HEK293 (cell line): ENCODE results near the gene LIX1L.
A peak's percentile ranks its signal among the peaks of the same experiment; 100 is the strongest.

Experiments used
- CTCF ChIA-PET: fragments of 350-600 bp; formaldehyde crosslinking; extraction: SDS; loops from one replicate; lab custom pipeline; 2021; ENCODE audit warnings: antibody characterized with exemption; lab: Yijun Ruan, JAX
- POLR2A ChIA-PET: fragments of 300-600 bp; formaldehyde crosslinking; extraction: SDS; loops from one replicate; lab custom pipeline; 2020; ENCODE audit warnings: antibody characterized with exemption, inconsistent platforms; lab: Yijun Ruan, JAX
- H3K27ac ChIP-seq: fragments of 200-500 bp; sonication (Bioruptor generic); 2 replicates; pipeline ENCODE4 v1.5.1; 2014; ENCODE audit warnings: low read depth, low read length, control low read depth, inconsistent platforms; ENCODE audit errors: extremely low read depth
- H3K36me3 ChIP-seq, 2 experiments: fragments of 200-500 bp in 1 of 2; sonication (Bioruptor generic) in 1 of 2; 1 replicate in 1 of 2; 2 replicates in 1 of 2; pipeline ENCODE4 v1.5.1; 2014 to 2017; ENCODE audit warnings: inconsistent platforms in 2 of 2, low read length in 2 of 2; ENCODE audit not compliant: control insufficient read depth in 2 of 2, insufficient read depth in 1 of 2
- H3K4me1 ChIP-seq: fragments of 200-500 bp; sonication (Bioruptor generic); 2 replicates; pipeline ENCODE4 v1.5.1; 2014; ENCODE audit warnings: mild to moderate bottlenecking, low read length, inconsistent platforms; ENCODE audit not compliant: control insufficient read depth, insufficient read depth
- H3K4me3 ChIP-seq: 2 replicates; pipeline ENCODE4 v1.5.1; 2011; ENCODE audit warnings: low read depth, mild to moderate bottlenecking, control low read depth, low read length, moderate library complexity
- H3K9me3 ChIP-seq: fragments of 200-500 bp; sonication (Bioruptor generic); 2 replicates; pipeline ENCODE4 v1.5.1; 2014; ENCODE audit warnings: low read depth, low read length, inconsistent platforms; ENCODE audit not compliant: control insufficient read depth, insufficient read depth
- MEIS1 ChIP-seq: sonication (generic); formaldehyde crosslinking; IDR thresholded peaks from 2 replicates; pipeline ENCODE4 v1.8.1; 2022; ENCODE audit warnings: missing genetic modification reagents, mild to moderate bottlenecking, borderline replicate concordance
- OVOL3 ChIP-seq: fragments of 450-650 bp; formaldehyde crosslinking; IDR thresholded peaks from 2 replicates; pipeline ENCODE4 v1.5.1; 2016; ENCODE audit warnings: missing biosample characterization, missing genetic modification characterization
- PRDM1 ChIP-seq: fragments of 450-650 bp; formaldehyde crosslinking; IDR thresholded peaks from 2 replicates; pipeline ENCODE4; 2016; ENCODE audit warnings: missing biosample characterization, missing genetic modification characterization
- SCRT2 ChIP-seq: fragments of 450-650 bp; formaldehyde crosslinking; IDR thresholded peaks from 2 replicates; pipeline ENCODE4 v1.5.1; 2016; ENCODE audit warnings: missing biosample characterization, missing genetic modification characterization
- SETDB1 ChIP-seq: IDR thresholded peaks from one replicate; pipeline ENCODE4 v1.6.1; 2017; ENCODE audit warnings: mild to moderate bottlenecking, low read length, moderate library complexity, mixed read lengths; ENCODE audit not compliant: insufficient read length
- ZBTB17 ChIP-seq: fragments of 450-650 bp; formaldehyde crosslinking; IDR thresholded peaks from 2 replicates; pipeline ENCODE4 v1.5.1; 2016; ENCODE audit warnings: missing biosample characterization, missing genetic modification characterization
- ZBTB20 ChIP-seq: fragments of 450-650 bp; formaldehyde crosslinking; IDR thresholded peaks from 2 replicates; pipeline ENCODE4 v1.5.1; 2016; ENCODE audit warnings: missing biosample characterization, missing genetic modification characterization
- ZNF112 ChIP-seq: fragments of 450-650 bp; formaldehyde crosslinking; IDR thresholded peaks from 2 replicates; pipeline ENCODE4 v1.5.0; 2017; ENCODE audit warnings: missing biosample characterization, missing genetic modification characterization
- ZNF133 ChIP-seq: fragments of 450-650 bp; formaldehyde crosslinking; IDR thresholded peaks from 2 replicates; pipeline ENCODE4 v1.5.1; 2016; ENCODE audit warnings: missing biosample characterization, missing genetic modification characterization
- ZNF169 ChIP-seq: fragments of 450-650 bp; formaldehyde crosslinking; IDR thresholded peaks from 2 replicates; pipeline ENCODE4 v1.5.1; 2016; ENCODE audit warnings: missing biosample characterization, missing genetic modification characterization
- ZNF184 ChIP-seq: fragments of 450-650 bp; IDR thresholded peaks from 2 replicates; pipeline ENCODE4 v1.5.1; 2018; ENCODE audit warnings: missing biosample characterization, mild to moderate bottlenecking, missing genetic modification characterization
- ZNF223 ChIP-seq: fragments of 450-650 bp; formaldehyde crosslinking; IDR thresholded peaks from 2 replicates; pipeline ENCODE4 v1.5.1; 2016; ENCODE audit warnings: missing biosample characterization, missing genetic modification characterization
- ZNF248 ChIP-seq: fragments of 450-650 bp; formaldehyde crosslinking; IDR thresholded peaks from 2 replicates; pipeline ENCODE4 v1.5.1; 2017; ENCODE audit warnings: missing biosample characterization, missing genetic modification characterization
- ZNF324 ChIP-seq: fragments of 450-650 bp; formaldehyde crosslinking; IDR thresholded peaks from 2 replicates; pipeline ENCODE4 v1.5.1; 2016; ENCODE audit warnings: missing biosample characterization, missing genetic modification characterization
- ZNF391 ChIP-seq: fragments of 450-650 bp; formaldehyde crosslinking; IDR thresholded peaks from 2 replicates; pipeline ENCODE4 v1.5.1; 2016; ENCODE audit warnings: low read depth, missing biosample characterization, missing genetic modification characterization, borderline replicate concordance
- ZNF548 ChIP-seq: fragments of 450-650 bp; formaldehyde crosslinking; IDR thresholded peaks from 2 replicates; pipeline ENCODE4 v1.5.1; 2016; ENCODE audit warnings: missing biosample characterization, missing genetic modification characterization
- ZNF585B ChIP-seq: fragments of 450-650 bp; formaldehyde crosslinking; IDR thresholded peaks from 2 replicates; pipeline ENCODE4 v1.5.1; 2016; ENCODE audit warnings: missing biosample characterization, missing genetic modification characterization
- ZNF596 ChIP-seq: fragments of 450-650 bp; IDR thresholded peaks from 2 replicates; pipeline ENCODE4 v1.5.0; 2018; ENCODE audit warnings: missing biosample characterization, mild to moderate bottlenecking, missing genetic modification characterization, moderate library complexity
- ZNF624 ChIP-seq: fragments of 450-650 bp; formaldehyde crosslinking; IDR thresholded peaks from 2 replicates; pipeline ENCODE4 v1.5.1; 2017; ENCODE audit warnings: missing biosample characterization, missing genetic modification characterization
- ZNF658 ChIP-seq: fragments of 450-650 bp; formaldehyde crosslinking; IDR thresholded peaks from 2 replicates; pipeline ENCODE4; 2016; ENCODE audit warnings: missing biosample characterization, missing genetic modification characterization
- ZNF664 ChIP-seq: fragments of 450-650 bp; formaldehyde crosslinking; IDR thresholded peaks from 2 replicates; pipeline ENCODE4 v1.5.1; 2016; ENCODE audit warnings: missing biosample characterization, missing genetic modification characterization
- ZNF747 ChIP-seq: fragments of 450-650 bp; formaldehyde crosslinking; IDR thresholded peaks from 2 replicates; pipeline ENCODE4 v1.5.1; 2016; ENCODE audit warnings: missing biosample characterization, missing genetic modification characterization
- ZNF837 ChIP-seq: fragments of 450-650 bp; formaldehyde crosslinking; IDR thresholded peaks from 2 replicates; pipeline ENCODE4 v1.5.1; 2016; ENCODE audit warnings: missing biosample characterization, missing genetic modification characterization
- ZSCAN30 ChIP-seq: fragments of 450-650 bp; IDR thresholded peaks from 2 replicates; pipeline ENCODE4 v1.5.1; 2018; ENCODE audit warnings: missing biosample characterization, mild to moderate bottlenecking, missing genetic modification characterization, moderate library complexity
- ZXDB ChIP-seq: fragments of 450-650 bp; formaldehyde crosslinking; IDR thresholded peaks from 2 replicates; pipeline ENCODE4 v1.5.1; 2016; ENCODE audit warnings: missing biosample characterization, missing genetic modification characterization
- TF ChIP-seq, protein P1 (sequence below): fragments of 450-650 bp; formaldehyde crosslinking; IDR thresholded peaks from 2 replicates; pipeline ENCODE4 v1.5.1; 2017; ENCODE audit warnings: missing biosample characterization, missing genetic modification characterization
- TF ChIP-seq, protein P2 (sequence below): fragments of 450-650 bp; formaldehyde crosslinking; IDR thresholded peaks from 2 replicates; pipeline ENCODE4 v1.5.1; 2016; ENCODE audit warnings: missing biosample characterization, missing genetic modification characterization, borderline replicate concordance
- TF ChIP-seq, protein P3 (sequence below): fragments of 450-650 bp; formaldehyde crosslinking; IDR thresholded peaks from 2 replicates; pipeline ENCODE4 v1.5.1; 2016; ENCODE audit warnings: missing biosample characterization, missing genetic modification characterization
- TF ChIP-seq, protein P4 (sequence below): fragments of 450-650 bp; IDR thresholded peaks from 2 replicates; pipeline ENCODE4 v1.5.1; 2018; ENCODE audit warnings: missing biosample characterization, missing genetic modification characterization
- TF ChIP-seq, protein P5 (sequence below): fragments of 450-650 bp; formaldehyde crosslinking; IDR thresholded peaks from 2 replicates; pipeline ENCODE4 v1.5.1; 2016; ENCODE audit warnings: missing biosample characterization, missing genetic modification characterization

The LIX1L gene

DNA sequence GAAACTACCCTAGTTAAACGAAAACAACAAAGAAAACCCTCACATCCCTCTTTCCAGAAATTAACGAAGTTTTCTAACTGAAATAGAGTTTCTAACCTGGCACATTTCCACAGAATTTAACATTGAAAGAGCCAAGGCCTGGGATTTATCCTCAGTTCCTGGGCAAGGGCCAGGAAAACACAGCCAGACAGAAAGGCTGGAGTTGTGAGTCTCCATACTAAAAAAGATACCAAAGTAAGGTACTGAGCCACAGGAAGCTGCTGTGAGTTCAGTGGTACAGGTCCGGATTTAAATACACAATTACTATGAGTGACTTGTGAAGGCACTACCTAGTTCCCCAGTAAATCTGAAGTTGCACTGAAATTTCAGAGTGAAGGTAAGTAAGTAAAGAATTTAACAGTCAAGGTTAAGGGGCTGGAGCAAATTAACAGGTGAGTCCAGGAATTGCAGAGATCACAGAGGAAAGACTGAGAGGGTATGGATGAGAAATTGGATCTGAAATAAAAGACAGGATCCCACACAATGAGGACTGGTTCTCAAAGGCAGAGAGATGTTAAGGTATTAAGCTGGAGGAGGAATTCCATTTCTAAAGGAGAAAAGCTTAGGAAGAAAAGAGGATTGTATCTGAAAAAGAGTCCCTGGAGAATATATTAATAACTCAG, 905 bp downstream of the LIX1L start:
- POLR2A ChIA-PET, result interaction anchor here (1.4 to 2.6 kb wide), 8 partner anchors 10 to 98 kb away, joined by 3 to 51 read pairs (median 6); partner anchors contain the start of genes PEX11B, PIAS3 and RBM8A
- TF ChIP-seq ZNF184 (tag by site-specific recombination) (no peak), ZNF624 (peak; percentile 18; the same call in 1 of the 2 replicates), ZNF596 (tag by site-specific recombination) (no peak), ZNF391 (tag by site-specific recombination) (no peak), ZNF837 (no peak), ZNF169 (tag by site-specific recombination) (no peak), SCRT2 (tag by site-specific recombination) (peak; percentile 61), ZNF548 (tag by site-specific recombination) (no peak), ZSCAN30 (tag by site-specific recombination) (no peak), ZNF248 (tag by site-specific recombination) (no peak), ZNF585B (no peak), ZNF223 (tag by site-specific recombination) (no peak), ZBTB20 (tag by site-specific recombination) (no peak), ZXDB (tag by site-specific recombination) (0 out of 2 replicates have a peak, but pooled peaks have one; percentile 5), ZNF747 (no peak), ZNF664 (tag by site-specific recombination) (peak; percentile 91), ZNF133 (tag by site-specific recombination) (no peak), ZNF324 (tag by site-specific recombination) (no peak), ZNF658 (tag by site-specific recombination) (no peak), ZBTB17 (peak; percentile 79), SETDB1 (no peak), MEIS1 (no peak), PRDM1 (tag by site-specific recombination) (peak; percentile 43; the same call in 1 of the 2 replicates), ZNF112 (tag by site-specific recombination) (no peak), OVOL3 (no peak)
- TF ChIP-seq, protein P1, sequence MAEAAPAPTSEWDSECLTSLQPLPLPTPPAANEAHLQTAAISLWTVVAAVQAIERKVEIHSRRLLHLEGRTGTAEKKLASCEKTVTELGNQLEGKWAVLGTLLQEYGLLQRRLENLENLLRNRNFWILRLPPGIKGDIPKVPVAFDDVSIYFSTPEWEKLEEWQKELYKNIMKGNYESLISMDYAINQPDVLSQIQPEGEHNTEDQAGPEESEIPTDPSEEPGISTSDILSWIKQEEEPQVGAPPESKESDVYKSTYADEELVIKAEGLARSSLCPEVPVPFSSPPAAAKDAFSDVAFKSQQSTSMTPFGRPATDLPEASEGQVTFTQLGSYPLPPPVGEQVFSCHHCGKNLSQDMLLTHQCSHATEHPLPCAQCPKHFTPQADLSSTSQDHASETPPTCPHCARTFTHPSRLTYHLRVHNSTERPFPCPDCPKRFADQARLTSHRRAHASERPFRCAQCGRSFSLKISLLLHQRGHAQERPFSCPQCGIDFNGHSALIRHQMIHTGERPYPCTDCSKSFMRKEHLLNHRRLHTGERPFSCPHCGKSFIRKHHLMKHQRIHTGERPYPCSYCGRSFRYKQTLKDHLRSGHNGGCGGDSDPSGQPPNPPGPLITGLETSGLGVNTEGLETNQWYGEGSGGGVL (tag by site-specific recombination), result no peak
- TF ChIP-seq, protein P2, sequence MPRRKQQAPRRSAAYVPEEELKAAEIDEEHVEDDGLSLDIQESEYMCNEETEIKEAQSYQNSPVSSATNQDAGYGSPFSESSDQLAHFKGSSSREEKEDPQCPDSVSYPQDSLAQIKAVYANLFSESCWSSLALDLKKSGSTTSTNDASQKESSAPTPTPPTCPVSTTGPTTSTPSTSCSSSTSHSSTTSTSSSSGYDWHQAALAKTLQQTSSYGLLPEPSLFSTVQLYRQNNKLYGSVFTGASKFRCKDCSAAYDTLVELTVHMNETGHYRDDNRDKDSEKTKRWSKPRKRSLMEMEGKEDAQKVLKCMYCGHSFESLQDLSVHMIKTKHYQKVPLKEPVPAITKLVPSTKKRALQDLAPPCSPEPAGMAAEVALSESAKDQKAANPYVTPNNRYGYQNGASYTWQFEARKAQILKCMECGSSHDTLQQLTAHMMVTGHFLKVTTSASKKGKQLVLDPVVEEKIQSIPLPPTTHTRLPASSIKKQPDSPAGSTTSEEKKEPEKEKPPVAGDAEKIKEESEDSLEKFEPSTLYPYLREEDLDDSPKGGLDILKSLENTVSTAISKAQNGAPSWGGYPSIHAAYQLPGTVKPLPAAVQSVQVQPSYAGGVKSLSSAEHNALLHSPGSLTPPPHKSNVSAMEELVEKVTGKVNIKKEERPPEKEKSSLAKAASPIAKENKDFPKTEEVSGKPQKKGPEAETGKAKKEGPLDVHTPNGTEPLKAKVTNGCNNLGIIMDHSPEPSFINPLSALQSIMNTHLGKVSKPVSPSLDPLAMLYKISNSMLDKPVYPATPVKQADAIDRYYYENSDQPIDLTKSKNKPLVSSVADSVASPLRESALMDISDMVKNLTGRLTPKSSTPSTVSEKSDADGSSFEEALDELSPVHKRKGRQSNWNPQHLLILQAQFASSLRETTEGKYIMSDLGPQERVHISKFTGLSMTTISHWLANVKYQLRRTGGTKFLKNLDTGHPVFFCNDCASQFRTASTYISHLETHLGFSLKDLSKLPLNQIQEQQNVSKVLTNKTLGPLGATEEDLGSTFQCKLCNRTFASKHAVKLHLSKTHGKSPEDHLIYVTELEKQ (tag by site-specific recombination), result no peak
- TF ChIP-seq, protein P3, sequence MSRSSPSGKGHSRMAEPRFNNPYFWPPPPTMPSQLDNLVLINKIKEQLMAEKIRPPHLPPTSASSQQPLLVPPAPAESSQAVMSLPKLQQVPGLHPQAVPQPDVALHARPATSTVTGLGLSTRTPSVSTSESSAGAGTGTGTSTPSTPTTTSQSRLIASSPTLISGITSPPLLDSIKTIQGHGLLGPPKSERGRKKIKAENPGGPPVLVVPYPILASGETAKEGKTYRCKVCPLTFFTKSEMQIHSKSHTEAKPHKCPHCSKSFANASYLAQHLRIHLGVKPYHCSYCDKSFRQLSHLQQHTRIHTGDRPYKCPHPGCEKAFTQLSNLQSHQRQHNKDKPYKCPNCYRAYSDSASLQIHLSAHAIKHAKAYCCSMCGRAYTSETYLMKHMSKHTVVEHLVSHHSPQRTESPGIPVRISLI (tag by site-specific recombination), result no peak
- TF ChIP-seq, protein P4, sequence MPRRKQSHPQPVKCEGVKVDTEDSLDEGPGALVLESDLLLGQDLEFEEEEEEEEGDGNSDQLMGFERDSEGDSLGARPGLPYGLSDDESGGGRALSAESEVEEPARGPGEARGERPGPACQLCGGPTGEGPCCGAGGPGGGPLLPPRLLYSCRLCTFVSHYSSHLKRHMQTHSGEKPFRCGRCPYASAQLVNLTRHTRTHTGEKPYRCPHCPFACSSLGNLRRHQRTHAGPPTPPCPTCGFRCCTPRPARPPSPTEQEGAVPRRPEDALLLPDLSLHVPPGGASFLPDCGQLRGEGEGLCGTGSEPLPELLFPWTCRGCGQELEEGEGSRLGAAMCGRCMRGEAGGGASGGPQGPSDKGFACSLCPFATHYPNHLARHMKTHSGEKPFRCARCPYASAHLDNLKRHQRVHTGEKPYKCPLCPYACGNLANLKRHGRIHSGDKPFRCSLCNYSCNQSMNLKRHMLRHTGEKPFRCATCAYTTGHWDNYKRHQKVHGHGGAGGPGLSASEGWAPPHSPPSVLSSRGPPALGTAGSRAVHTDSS (tag by site-specific recombination), result no peak
- TF ChIP-seq, protein P5, sequence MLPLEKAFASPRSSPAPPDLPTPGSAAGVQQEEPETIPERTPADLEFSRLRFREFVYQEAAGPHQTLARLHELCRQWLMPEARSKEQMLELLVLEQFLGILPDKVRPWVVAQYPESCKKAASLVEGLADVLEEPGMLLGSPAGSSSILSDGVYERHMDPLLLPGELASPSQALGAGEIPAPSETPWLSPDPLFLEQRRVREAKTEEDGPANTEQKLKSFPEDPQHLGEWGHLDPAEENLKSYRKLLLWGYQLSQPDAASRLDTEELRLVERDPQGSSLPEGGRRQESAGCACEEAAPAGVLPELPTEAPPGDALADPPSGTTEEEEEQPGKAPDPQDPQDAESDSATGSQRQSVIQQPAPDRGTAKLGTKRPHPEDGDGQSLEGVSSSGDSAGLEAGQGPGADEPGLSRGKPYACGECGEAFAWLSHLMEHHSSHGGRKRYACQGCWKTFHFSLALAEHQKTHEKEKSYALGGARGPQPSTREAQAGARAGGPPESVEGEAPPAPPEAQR, result no peak

More for the DNA sequence above, 905 bp downstream of the LIX1L start:
- Histone ChIP-seq H3K9me3 (no peaks in the 10 kb centered on the region), H3K4me3 (peak overlapping the region; percentile 81), H3K27ac (peak overlapping the region; percentile 49; the same call in 1 of the 2 replicates), H3K36me3 (no peaks in the 10 kb centered on the region), H3K4me1 (peaks cover 6% of the 10 kb centered on the region)
- CTCF ChIA-PET, result interaction anchor here (0.7 to 3.6 kb wide), 4 partner anchors 23 to 87 kb away, joined by 3 to 15 read pairs (median 4); partner anchors contain the start of gene RBM8A
